Keratinocyte (primary cell): ENCODE results near the gene CSF3. TPM values are rescaled to one million over a fixed set of nuclear protein-coding genes. Genes with fewer than 3 reads are reported as not detected.

ENCODE experiments used
- DNase-seq: peaks from one replicate; pipeline ENCODE4 v3.0.0-alpha.2; 2011; ENCODE audit warnings: low read depth, missing footprints, low spot score
- FAIRE-seq: peaks from 2 replicates; lab custom pipeline; 2011; peaks lifted over from hg19 to GRCh38; lab: Jason Lieb, UNC
- H2AFZ ChIP-seq: 2 replicates; pipeline ENCODE4 v1.6.0; 2012; ENCODE audit warnings: low read length, control low read depth, inconsistent platforms; ENCODE audit not compliant: control insufficient read depth
- H3K27ac ChIP-seq: 2 replicates; pipeline ENCODE4 v1.5.1; 2011; ENCODE audit warnings: low read length; ENCODE audit not compliant: control insufficient read depth, insufficient read depth
- H3K27me3 ChIP-seq: 3 replicates; pipeline ENCODE4 v1.6.0; 2011; ENCODE audit warnings: low read length; ENCODE audit not compliant: control insufficient read depth, insufficient read depth; ENCODE audit errors: extremely low read depth
- H3K36me3 ChIP-seq, 2 experiments: 2 replicates in 1 of 2; 3 replicates in 1 of 2; pipeline ENCODE4 v1.5.1; 2011; ENCODE audit warnings: low read length in 2 of 2, mild to moderate bottlenecking in 1 of 2; ENCODE audit not compliant: control insufficient read depth in 2 of 2, insufficient read depth in 2 of 2; ENCODE audit errors: extremely low read depth in 1 of 2
- H3K4me1 ChIP-seq: 3 replicates; pipeline ENCODE4 v1.5.1; 2011; ENCODE audit warnings: low read length; ENCODE audit not compliant: control insufficient read depth, insufficient read depth; ENCODE audit errors: extremely low read depth
- H3K4me2 ChIP-seq: 3 replicates; pipeline ENCODE4 v1.6.0; 2011; ENCODE audit warnings: low read depth, low read length; ENCODE audit not compliant: control insufficient read depth, insufficient read depth; ENCODE audit errors: extremely low read depth
- H3K4me3 ChIP-seq, 3 experiments: fragments of 200-600 bp in 1 of 3; sonication (generic) in 1 of 3; 2 replicates in 2 of 3; 3 replicates in 1 of 3; pipeline ENCODE4 v1.5.1; 2011 to 2016; ENCODE audit warnings: low read length in 3 of 3, mild to moderate bottlenecking in 3 of 3, control low read depth in 2 of 3, inconsistent platforms in 1 of 3, low read depth in 1 of 3, mixed read lengths in 1 of 3, mixed run types in 1 of 3, moderate library complexity in 1 of 3; ENCODE audit not compliant: control insufficient read depth in 2 of 3, insufficient read depth in 2 of 3; ENCODE audit errors: extremely low read depth in 1 of 3
- H3K79me2 ChIP-seq: 2 replicates; pipeline ENCODE4 v1.6.0; 2012; ENCODE audit warnings: low read length; ENCODE audit not compliant: control insufficient read depth, insufficient read depth
- H3K9ac ChIP-seq: 3 replicates; pipeline ENCODE4 v1.6.0; 2011; ENCODE audit warnings: low read length; ENCODE audit not compliant: control insufficient read depth, insufficient read depth; ENCODE audit errors: extremely low read depth
- H3K9me1 ChIP-seq: 3 replicates; pipeline ENCODE4 v1.6.0; 2011; ENCODE audit warnings: low read length; ENCODE audit not compliant: control insufficient read depth, insufficient read depth; ENCODE audit errors: extremely low read depth
- H3K9me3 ChIP-seq: 2 replicates; pipeline ENCODE4 v1.5.1; 2012; ENCODE audit warnings: low read depth, low read length; ENCODE audit not compliant: control insufficient read depth
- H4K20me1 ChIP-seq: 3 replicates; pipeline ENCODE4 v1.6.0; 2011; ENCODE audit warnings: low read length; ENCODE audit not compliant: control insufficient read depth, insufficient read depth; ENCODE audit errors: extremely low read depth
- CTCF ChIP-seq, 3 experiments: IDR thresholded peaks in 1 of 3; conservative IDR thresholded peaks in 1 of 3; optimal IDR thresholded peaks in 1 of 3; 2 replicates in 2 of 3; 3 replicates in 1 of 3; pipeline versions ENCODE3 to v1.5.1; 2011; ENCODE audit warnings: low read length in 3 of 3, mild to moderate bottlenecking in 3 of 3, moderate library complexity in 2 of 3, control low read depth in 1 of 3, inconsistent platforms in 1 of 3; ENCODE audit not compliant: insufficient read depth in 2 of 3; ENCODE audit errors: extremely low read depth in 1 of 3
- EZH2 ChIP-seq: IDR thresholded peaks from one replicate; pipeline ENCODE4 v1.6.1; 2012; ENCODE audit warnings: inconsistent platforms, mild to moderate bottlenecking, low read length, moderate library complexity
- dilution Hi-C: fragments of 300-500 bp; cut with MboI; formaldehyde crosslinking; loops from one replicate; pipeline ENCODE4 v1.7.0; 2020; ENCODE audit warnings: low sequenced_read_pairs; ENCODE audit not compliant: extremely low pct_ligation_motif_present
- polyA plus RNA-seq, 5 experiments: library from polyadenylated mRNA; depleted of rRNA in 3 of 5; stranded (reverse) in 3 of 5; stranded (forward) in 1 of 5; unstranded in 1 of 5; fragments of >200 nt; gene quantifications; 1 replicate in 1 of 5; 2 replicates in 3 of 5; 3 replicates in 1 of 5; pipeline versions ENCODE4 v1.2.1 to v1.2.3, GENCODE V29; 2011 to 2012; ENCODE audit warnings: missing spikeins in 2 of 5, low read depth in 1 of 5, low replicate concordance in 1 of 5

The CSF3 gene
- polyA plus RNA-seq, 1 donor (not counting 4 experiments of a cell fraction or from before 2014, with no cell fraction given), result 0.76 TPM

DNA sequence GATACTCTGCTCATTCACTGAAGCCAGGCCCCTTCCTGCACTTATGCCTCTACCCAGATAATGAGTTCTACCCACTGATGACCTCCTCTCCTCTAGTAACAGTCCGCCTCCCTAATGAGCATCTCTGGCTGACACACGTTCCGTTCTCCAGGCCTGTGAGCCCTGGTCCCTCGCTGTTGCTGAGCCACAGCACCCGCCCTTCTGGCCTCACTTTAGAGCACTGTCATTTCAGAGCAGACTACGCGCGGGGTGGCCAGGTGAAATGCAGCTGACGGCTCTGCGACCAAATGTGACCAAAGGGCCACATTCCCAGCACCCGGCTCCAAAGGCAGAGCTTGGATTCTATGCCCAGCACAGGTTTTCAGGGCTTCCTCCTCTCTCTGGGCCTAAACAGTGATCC, 20.8 kb upstream of the CSF3 start:
- H3K4me3 ChIP-seq, result no peak overlapping the region
- peaks cover 6% of the 10 kb centered on the region for H3K4me1 ChIP-seq
- no peaks in the 10 kb centered on the region for H3K27me3 ChIP-seq
- no peak for FAIRE-seq
- no peaks in the 10 kb centered on the region for H3K79me2 ChIP-seq
- dilution Hi-C loops, result no loop called here
- H3K9me1 ChIP-seq, result no peaks in the 10 kb centered on the region
- DNase-seq, result no peak
- H2AFZ ChIP-seq, result no peak overlapping the region
- TF ChIP-seq EZH2 (no peak), CTCF (optimal IDR thresholded peaks at IDR 0.05 in 1 of 3, IDR thresholded peaks at IDR 0.05 in 1 of 3, conservative IDR thresholded peaks at IDR 0.05 in 1 of 3; ENCODE audit: extremely low read depth in 1 of 3, insufficient read depth in 2 of 3, low read length in 3 of 3) (no peak)
- no peak overlapping the region for H3K4me2 ChIP-seq
- H3K36me3 ChIP-seq, result peaks cover 51 to 70% of the 10 kb centered on the region in 2 experiments
- no peaks in the 10 kb centered on the region for H3K9me3 ChIP-seq
- no peak overlapping the region for H3K27ac ChIP-seq
- H3K9ac ChIP-seq, result no peak overlapping the region
- no peaks in the 10 kb centered on the region for H4K20me1 ChIP-seq

GRCh38 chr17:39995438-39995837, 19.8 kb upstream of the CSF3 start:
- H4K20me1 ChIP-seq, result no peaks in the 10 kb centered on the region
- no peak for DNase-seq
- H3K79me2 ChIP-seq, result no peaks in the 10 kb centered on the region
- no peak overlapping the region for H3K4me2 ChIP-seq
- H3K27me3 ChIP-seq, result no peaks in the 10 kb centered on the region
- peaks cover 41 to 63% of the 10 kb centered on the region in 2 experiments for H3K36me3 ChIP-seq
- no peaks in the 10 kb centered on the region for H3K9me1 ChIP-seq
- no peak overlapping the region for H3K9ac ChIP-seq
- no peak for FAIRE-seq
- TF ChIP-seq EZH2 (no peak), CTCF (optimal IDR thresholded peaks at IDR 0.05 in 1 of 3, IDR thresholded peaks at IDR 0.05 in 1 of 3, conservative IDR thresholded peaks at IDR 0.05 in 1 of 3; ENCODE audit: extremely low read depth in 1 of 3, insufficient read depth in 2 of 3, low read length in 3 of 3) (no peak)
- H3K4me3 ChIP-seq, result no peak overlapping the region
- dilution Hi-C loops, result no loop called here
- H3K4me1 ChIP-seq, result peaks cover 6% of the 10 kb centered on the region
- H3K27ac ChIP-seq, result no peak overlapping the region
- H3K9me3 ChIP-seq, result no peaks in the 10 kb centered on the region
- H2AFZ ChIP-seq, result no peak overlapping the region
